HG03045 (cell line): ENCODE results near the gene APH1B.
"Not testable (repeated sequence)": the region's sequence is repeated elsewhere in the genome, so short reads cannot be mapped to it uniquely, and the experiment has no call there.

Experiments
- ATAC-seq: cut with Tn5 transposase; IDR thresholded peaks from one replicate; pipeline ENCODE4 v1.9.1; 2021; ENCODE audit warnings: mild to moderate bottlenecking, moderate library complexity; ENCODE audit not compliant: unreplicated experiment

The APH1B gene

GRCh38 chr15:63294359-63294758, 17.0 kb downstream of the APH1B start:
- no peak for ATAC-seq

GRCh38 chr15:63295341-63295740, 17.9 kb downstream of the APH1B start:
- no peak for ATAC-seq

- ATAC-seq: no peak
Observed at GRCh38 chr15:63296195-63296594, 18.8 kb downstream of the APH1B start.

- ATAC-seq: no peak
Observed at GRCh38 chr15:63299943-63300575, 22.7 kb downstream of the APH1B start.

GRCh38 chr15:63301088-63301487, 23.7 kb downstream of the APH1B start:
- no peak for ATAC-seq

GRCh38 chr15:63305260-63305659, 27.9 kb downstream of the APH1B start:
- ATAC-seq: no peak

- no peak for ATAC-seq
Observed at GRCh38 chr15:63306492-63307073, 29.2 kb downstream of the APH1B start.

- ATAC-seq: no peak
Observed at GRCh38 chr15:63308491-63308890, 31.1 kb downstream of the APH1B start.

- ATAC-seq: no peak
Observed at GRCh38 chr15:63308947-63309346, 31.5 kb downstream of the APH1B start.

GRCh38 chr15:63310646-63311045, 33.2 kb downstream of the APH1B start:
- ATAC-seq: no peak

GRCh38 chr15:63312286-63312685, 34.9 kb downstream of the APH1B start:
- no peak for ATAC-seq

GRCh38 chr15:63313825-63314224, 36.4 kb downstream of the APH1B start:
- no peak for ATAC-seq

GRCh38 chr15:63314409-63314808, 37.0 kb downstream of the APH1B start:
- ATAC-seq: no peak

GRCh38 chr15:63318344-63318743, 40.9 kb downstream of the APH1B start:
- no peak for ATAC-seq

- no peak for ATAC-seq
Observed at GRCh38 chr15:63319065-63319464, 41.7 kb downstream of the APH1B start.

GRCh38 chr15:63320446-63320845, 43.0 kb downstream of the APH1B start:
- ATAC-seq: not testable (repeated sequence)

- ATAC-seq: not testable (repeated sequence)
Observed at GRCh38 chr15:63320981-63321380, 43.6 kb downstream of the APH1B start.

- no peak for ATAC-seq
Observed at GRCh38 chr15:63321462-63321861, 44.1 kb downstream of the APH1B start.

- no peak for ATAC-seq
Observed at GRCh38 chr15:63322541-63322940, 45.1 kb downstream of the APH1B start.

- no peak for ATAC-seq
Observed at GRCh38 chr15:63323798-63324563, 46.6 kb downstream of the APH1B start.

- ATAC-seq: no peak
Observed at GRCh38 chr15:63324770-63325169, 47.4 kb downstream of the APH1B start.
